Activated naive CD4-positive, alpha-beta T cell treated with anti-CD3 and anti-CD28 coated beads for 36 hours (primary cell): ENCODE measurements around the gene ARL17B. TPM values are rescaled to one million over a fixed set of nuclear protein-coding genes. Genes with fewer than 3 reads are reported as not detected.
A peak's percentile ranks its signal among the peaks of the same experiment; 100 is the strongest.
"Not testable (repeated sequence)": the region's sequence is repeated elsewhere in the genome, so short reads cannot be mapped to it uniquely, and the experiment has no call there.

Source experiments
- CTCF ChIA-PET: fragments of 350-600 bp; sonication (Branson Sonifier 250); formaldehyde crosslinking; loops from one replicate; lab custom pipeline; 2021; ENCODE audit warnings: antibody characterized with exemption; lab: Charles Lee
- DNase-seq: peaks from one replicate; pipeline ENCODE4 v3.0.0-alpha.2; 2020
- H3K27ac Mint-ChIP-seq: one replicate; pipeline ENCODE4 v1.8.0; 2021; ENCODE audit warnings: mild to moderate bottlenecking, mixed read lengths
- H3K27me3 Mint-ChIP-seq: one replicate; pipeline ENCODE4 v1.8.0; 2021; ENCODE audit warnings: low read depth, mixed read lengths
- H3K36me3 Mint-ChIP-seq: one replicate; pipeline ENCODE4 v1.8.0; 2021; ENCODE audit warnings: low read depth, mixed read lengths
- H3K4me1 Mint-ChIP-seq: one replicate; pipeline ENCODE4 v1.8.0; 2021; ENCODE audit warnings: low read depth, mixed read lengths
- H3K4me3 Mint-ChIP-seq: one replicate; pipeline ENCODE4 v1.8.0; 2021; ENCODE audit warnings: mild to moderate bottlenecking, moderate library complexity, mixed read lengths
- H3K9me3 Mint-ChIP-seq: one replicate; pipeline ENCODE4 v1.8.0; 2021; ENCODE audit warnings: mixed read lengths
- intact Hi-C: fragments of 100-400 bp; cut with micrococcal nuclease; formaldehyde crosslinking; loops from one replicate; pipeline ENCODE4 v1.15.1; 2023
- total RNA-seq, 2 experiments: library from RNA; stranded (reverse); gene quantifications; one replicate each; pipeline ENCODE4 v1.2.3, GENCODE V29; 2021

ARL17B gene
- total RNA-seq, 2 experiments from 2014 or later, result 21.6 to 23.9 TPM

GRCh38 chr17:46256369-46256768 lies 105.2 kb downstream of the ARL17B start:
- H3K9me3 Mint-ChIP-seq, H3K4me3 Mint-ChIP-seq, H3K27ac Mint-ChIP-seq, H3K36me3 Mint-ChIP-seq, H3K4me1 Mint-ChIP-seq, intact Hi-C loops, DNase-seq, H3K27me3 Mint-ChIP-seq: not testable (repeated sequence)
- CTCF ChIA-PET, result interaction anchor here (0.7 kb wide), 1 partner anchor 211 kb away, joined by 4 read pairs; no protein-coding TSS in a partner anchor

GRCh38 chr17:46254215-46254614 lies 107.4 kb downstream of the ARL17B start:
- intact Hi-C loops, H3K27me3 Mint-ChIP-seq, H3K4me3 Mint-ChIP-seq, H3K27ac Mint-ChIP-seq, H3K36me3 Mint-ChIP-seq, H3K4me1 Mint-ChIP-seq, H3K9me3 Mint-ChIP-seq, DNase-seq: not testable (repeated sequence)
- CTCF ChIA-PET, result interaction anchor here (0.6 kb wide), 1 partner anchor 661 kb away, joined by 4 read pairs; no protein-coding TSS in a partner anchor

GRCh38 chr17:46253722-46254121 lies 107.8 kb downstream of the ARL17B start:
- H3K27me3 Mint-ChIP-seq, H3K4me1 Mint-ChIP-seq, H3K9me3 Mint-ChIP-seq, H3K4me3 Mint-ChIP-seq, H3K36me3 Mint-ChIP-seq, intact Hi-C loops, H3K27ac Mint-ChIP-seq: not testable (repeated sequence)
- CTCF ChIA-PET, result interaction anchor here (0.6 kb wide), 1 partner anchor 661 kb away, joined by 4 read pairs; no protein-coding TSS in a partner anchor
- peak; percentile 94 for DNase-seq

GRCh38 chr17:46252804-46253203 lies 108.8 kb downstream of the ARL17B start:
- DNase-seq, intact Hi-C loops, H3K9me3 Mint-ChIP-seq, H3K36me3 Mint-ChIP-seq, CTCF ChIA-PET, H3K27me3 Mint-ChIP-seq, H3K4me3 Mint-ChIP-seq, H3K4me1 Mint-ChIP-seq, H3K27ac Mint-ChIP-seq: not testable (repeated sequence)

- H3K36me3 Mint-ChIP-seq, H3K9me3 Mint-ChIP-seq, CTCF ChIA-PET, H3K27ac Mint-ChIP-seq, DNase-seq, H3K4me3 Mint-ChIP-seq, H3K27me3 Mint-ChIP-seq, H3K4me1 Mint-ChIP-seq, intact Hi-C loops: not testable (repeated sequence)
Measured at GRCh38 chr17:46249153-46249552, 112.4 kb downstream of the ARL17B start.

GRCh38 chr17:46244949-46245768 lies 116.4 kb downstream of the ARL17B start:
- CTCF ChIA-PET, intact Hi-C loops, H3K4me3 Mint-ChIP-seq, H3K9me3 Mint-ChIP-seq, H3K4me1 Mint-ChIP-seq, DNase-seq, H3K36me3 Mint-ChIP-seq, H3K27me3 Mint-ChIP-seq: not testable (repeated sequence)
- H3K27ac Mint-ChIP-seq, result peak overlapping the region; percentile 71

- H3K27me3 Mint-ChIP-seq, intact Hi-C loops, H3K4me3 Mint-ChIP-seq, H3K4me1 Mint-ChIP-seq, H3K27ac Mint-ChIP-seq, DNase-seq, H3K36me3 Mint-ChIP-seq, CTCF ChIA-PET, H3K9me3 Mint-ChIP-seq: not testable (repeated sequence)
Measured at GRCh38 chr17:46244339-46244913, 117.1 kb downstream of the ARL17B start.

GRCh38 chr17:46243928-46244327 lies 117.6 kb downstream of the ARL17B start:
- H3K9me3 Mint-ChIP-seq, H3K4me1 Mint-ChIP-seq, H3K36me3 Mint-ChIP-seq, H3K4me3 Mint-ChIP-seq, intact Hi-C loops, CTCF ChIA-PET, H3K27me3 Mint-ChIP-seq, DNase-seq, H3K27ac Mint-ChIP-seq: not testable (repeated sequence)

- intact Hi-C loops, CTCF ChIA-PET, DNase-seq, H3K9me3 Mint-ChIP-seq, H3K4me1 Mint-ChIP-seq, H3K27ac Mint-ChIP-seq, H3K36me3 Mint-ChIP-seq, H3K4me3 Mint-ChIP-seq, H3K27me3 Mint-ChIP-seq: not testable (repeated sequence)
Measured at GRCh38 chr17:46243505-46243904, 118.1 kb downstream of the ARL17B start.

GRCh38 chr17:46231359-46231758 lies 130.2 kb downstream of the ARL17B start:
- H3K27me3 Mint-ChIP-seq, CTCF ChIA-PET, intact Hi-C loops, H3K27ac Mint-ChIP-seq, H3K9me3 Mint-ChIP-seq, H3K4me1 Mint-ChIP-seq, H3K4me3 Mint-ChIP-seq, H3K36me3 Mint-ChIP-seq, DNase-seq: not testable (repeated sequence)

- H3K27me3 Mint-ChIP-seq, CTCF ChIA-PET, H3K4me1 Mint-ChIP-seq, H3K9me3 Mint-ChIP-seq, H3K36me3 Mint-ChIP-seq, intact Hi-C loops: not testable (repeated sequence)
- DNase-seq, result peak; percentile 100
- Mint-ChIP-seq H3K4me3 (peak overlapping the region; percentile 93), H3K27ac (peak overlapping the region; percentile 89)
Measured at GRCh38 chr17:46225274-46225794, 136.2 kb downstream of the ARL17B start.

- H3K27me3 Mint-ChIP-seq, H3K27ac Mint-ChIP-seq, H3K4me1 Mint-ChIP-seq, H3K9me3 Mint-ChIP-seq, DNase-seq, CTCF ChIA-PET, intact Hi-C loops, H3K36me3 Mint-ChIP-seq: not testable (repeated sequence)
- peak overlapping the region; percentile 93 for H3K4me3 Mint-ChIP-seq
Measured at GRCh38 chr17:46224864-46225263, 136.7 kb downstream of the ARL17B start.
